HG03520 (cell line): ENCODE measurements around the gene PPP2R5C.

Experiments used
- ATAC-seq: cut with Tn5 transposase; IDR thresholded peaks from one replicate; pipeline ENCODE4 v1.9.1; 2021; ENCODE audit warnings: mild to moderate bottlenecking, moderate library complexity; ENCODE audit not compliant: unreplicated experiment

The PPP2R5C gene

DNA sequence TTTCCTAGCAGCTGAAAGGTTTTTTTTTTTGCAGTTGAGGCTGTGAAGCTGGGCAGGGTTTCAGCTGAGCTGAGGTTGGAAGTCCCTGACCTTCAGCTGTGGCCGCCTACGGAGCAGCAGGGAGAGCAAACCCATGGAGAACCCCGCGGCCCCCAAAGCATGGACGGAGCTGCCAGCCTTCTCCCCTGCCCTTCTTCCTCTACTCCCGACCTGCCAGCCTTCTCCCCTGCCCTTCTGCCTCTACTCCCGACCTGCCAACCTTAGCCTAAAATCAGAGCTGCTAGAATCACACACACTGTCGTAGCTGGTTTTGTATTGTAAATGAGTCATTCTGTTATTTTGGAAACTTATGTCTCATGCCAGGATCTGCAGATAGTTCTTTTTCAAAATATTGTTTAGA, 74.6 kb downstream of the PPP2R5C start:
- no peak for ATAC-seq

DNA sequence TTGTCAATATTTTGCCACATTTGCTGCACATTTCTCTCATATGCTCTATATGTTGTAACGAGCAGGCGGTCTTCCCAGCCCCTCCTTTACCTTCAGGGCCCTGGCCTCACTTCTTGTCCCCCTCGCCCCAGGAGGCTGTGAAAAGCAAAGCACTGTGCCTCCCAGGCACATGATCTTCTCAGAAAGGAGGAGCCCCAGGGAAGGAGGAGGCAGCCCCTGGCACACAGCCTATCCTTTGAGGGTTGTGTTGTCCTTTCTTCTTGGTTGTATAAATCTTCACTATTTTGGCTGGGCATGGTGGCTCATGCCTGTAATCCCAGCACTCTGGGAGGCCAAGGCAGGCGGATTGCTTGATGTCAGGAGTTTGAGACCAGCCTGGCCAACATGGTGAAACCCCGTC, 77.0 kb downstream of the PPP2R5C start:
- ATAC-seq = no peak

DNA sequence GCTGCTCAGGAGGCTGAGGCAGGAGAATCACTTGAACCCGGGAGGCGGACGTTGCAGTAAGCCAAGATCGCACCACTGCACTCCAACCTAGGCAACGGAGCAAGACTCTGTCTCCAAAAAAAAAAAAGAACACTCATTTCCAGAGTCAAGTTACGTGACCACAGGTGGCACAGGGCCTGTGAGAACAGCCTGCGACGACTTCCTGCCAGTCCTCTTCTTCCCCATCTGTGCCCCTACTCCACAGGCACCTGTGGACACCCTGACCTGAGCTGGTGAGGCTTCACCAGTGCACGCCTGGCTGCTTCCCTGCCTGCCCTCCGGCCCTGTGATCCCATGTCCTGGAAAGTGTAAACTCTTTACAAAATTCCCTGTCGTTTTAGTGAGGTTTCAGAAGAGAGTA, 77.7 kb downstream of the PPP2R5C start:
- peak; percentile 45 for ATAC-seq

DNA sequence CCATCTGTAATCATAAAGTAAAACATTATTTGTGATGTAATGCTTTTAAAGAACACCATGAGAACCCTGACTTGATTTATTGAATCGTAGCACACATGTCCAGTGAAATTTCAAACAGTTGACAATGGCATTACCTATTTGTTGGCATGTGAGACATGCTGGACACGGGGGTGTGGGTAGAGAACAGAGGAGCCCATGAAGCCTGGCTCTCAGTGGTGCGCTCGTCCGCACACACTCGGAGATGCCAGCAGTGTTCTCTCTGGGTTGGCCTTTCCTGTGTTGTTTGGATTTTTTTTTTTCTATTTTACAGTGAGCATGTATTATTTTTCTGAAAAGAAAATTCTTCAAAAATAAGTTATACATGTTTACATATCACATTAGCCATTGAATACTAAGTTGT, 78.2 kb downstream of the PPP2R5C start:
- ATAC-seq = no peak

DNA sequence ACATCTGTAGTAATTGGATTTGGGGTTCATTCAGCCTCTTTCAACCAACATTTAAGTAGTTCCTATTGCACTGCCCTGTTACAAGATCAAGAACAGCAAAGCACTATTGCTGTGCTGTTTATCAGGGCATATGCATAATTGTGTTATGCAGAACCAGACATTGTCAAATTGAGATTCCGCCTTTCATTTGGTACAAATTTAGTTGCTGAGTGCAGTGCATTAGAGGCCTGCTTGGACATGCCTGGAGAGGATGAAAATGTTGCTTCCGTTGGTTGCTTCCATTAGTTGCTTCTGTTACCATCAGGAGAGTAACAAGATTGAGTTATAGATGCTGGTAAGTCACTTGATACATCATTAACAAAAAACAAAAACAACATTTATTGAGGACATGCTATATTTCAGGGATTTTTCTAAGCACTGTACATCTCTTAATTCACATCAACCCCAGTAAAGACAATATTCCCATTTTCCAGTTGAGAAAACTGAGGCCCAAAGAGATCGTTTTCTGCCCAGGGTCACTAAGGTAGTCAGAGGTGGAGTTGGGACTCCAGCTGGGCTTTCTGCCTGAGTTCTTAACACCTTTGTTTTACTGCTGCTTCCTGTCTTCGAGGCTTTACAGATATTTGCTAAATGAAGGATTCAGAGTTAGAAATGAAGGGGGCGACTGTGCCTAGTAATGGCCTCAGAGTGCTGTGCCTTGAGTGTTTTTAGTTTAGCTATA, 79.3 kb downstream of the PPP2R5C start:
- no peak for ATAC-seq

DNA sequence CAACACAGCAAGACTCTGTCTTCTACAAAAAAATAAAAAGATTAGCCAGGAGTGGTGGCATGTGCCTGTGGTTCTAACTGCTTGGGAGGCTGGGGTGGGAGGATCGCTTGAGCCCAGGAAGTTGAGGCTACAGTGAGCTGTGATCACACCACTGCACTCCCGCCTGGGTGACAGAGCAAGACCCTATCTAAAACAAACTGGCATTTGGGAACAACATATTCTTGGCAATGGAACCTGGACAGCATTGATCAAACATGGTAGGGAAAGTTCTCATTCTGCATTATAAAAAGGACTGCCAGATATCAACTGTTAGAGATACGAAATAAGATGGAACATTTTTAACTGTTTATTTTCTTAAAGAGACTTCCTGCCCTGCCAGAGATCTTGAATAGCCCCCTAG, 81.5 kb downstream of the PPP2R5C start:
- no peak for ATAC-seq

DNA sequence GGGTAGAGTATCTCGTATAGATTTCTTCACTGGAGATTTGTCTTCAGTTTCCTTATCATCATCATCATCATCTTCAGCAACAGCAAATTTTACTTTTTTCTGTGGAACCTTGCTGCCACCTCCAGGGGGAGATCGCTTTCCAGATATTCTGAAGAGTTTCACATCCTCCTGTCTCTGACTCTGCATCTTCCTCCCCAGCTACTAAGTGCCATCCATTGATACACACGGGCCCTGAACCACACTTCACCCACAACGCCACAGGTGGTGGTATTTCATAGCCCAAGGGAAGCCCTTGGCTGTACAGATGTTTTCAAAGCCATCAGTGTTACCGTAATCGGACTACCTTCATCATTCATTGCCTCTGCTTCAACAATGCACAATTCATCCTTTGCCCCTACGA, 82.2 kb downstream of the PPP2R5C start:
- ATAC-seq = peak; percentile 42

DNA sequence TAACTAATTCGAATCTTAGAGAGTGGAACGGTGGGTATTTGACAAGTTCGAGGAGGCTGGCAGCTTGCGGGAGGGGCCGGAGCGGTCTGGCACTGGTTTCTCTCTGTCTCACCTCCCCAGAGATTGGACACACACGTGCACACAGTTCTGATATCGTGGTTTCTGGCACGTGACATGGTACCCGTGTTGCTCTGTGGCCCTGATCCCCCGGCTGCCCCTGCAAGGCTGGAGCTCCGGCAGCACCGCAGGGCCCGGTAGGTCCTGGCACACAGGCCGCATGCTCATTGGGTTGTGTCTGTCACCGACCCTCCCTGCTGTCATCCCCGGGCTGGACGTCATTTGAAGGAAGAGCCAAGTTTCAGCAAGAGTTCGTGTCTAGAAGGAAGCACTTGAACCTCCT, 82.7 kb downstream of the PPP2R5C start:
- no peak for ATAC-seq

DNA sequence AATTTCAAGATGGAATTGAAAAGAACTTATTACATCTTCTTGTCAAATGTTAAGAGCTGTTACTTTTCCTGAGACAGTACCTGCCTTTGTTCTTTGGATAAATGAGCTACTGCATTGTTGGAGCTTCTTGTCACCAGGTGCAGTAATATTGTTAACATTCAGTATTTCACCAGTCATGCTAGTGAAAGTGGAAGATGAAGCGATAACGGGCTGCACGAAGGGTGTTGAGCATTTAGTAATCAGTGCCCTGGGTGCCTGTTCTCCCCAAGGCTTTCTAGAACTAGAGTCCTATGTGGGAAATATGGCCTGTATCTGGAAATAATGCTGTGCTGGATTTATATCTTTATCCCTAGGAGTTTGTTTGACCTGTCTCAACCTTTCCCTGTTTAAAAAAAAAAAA, 83.2 kb downstream of the PPP2R5C start:
- ATAC-seq = no peak

DNA sequence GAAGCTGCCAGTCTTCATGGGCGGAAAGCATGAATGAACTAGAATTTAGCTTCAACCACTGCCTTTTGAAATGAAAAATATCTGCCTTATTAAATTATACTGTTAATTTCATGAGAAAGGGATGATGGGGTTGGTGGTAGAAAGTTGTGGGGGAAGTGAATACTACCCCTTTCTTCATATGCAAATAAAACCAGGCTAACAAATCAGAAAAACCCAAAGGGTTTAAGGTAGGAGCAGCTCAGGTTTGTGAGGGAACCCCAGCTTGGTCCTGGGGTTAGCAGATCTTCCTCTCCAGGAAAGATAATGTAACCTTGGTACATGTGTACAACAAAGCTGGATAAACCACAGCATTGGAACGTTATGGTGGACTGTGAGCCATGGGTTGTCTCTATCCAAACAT, 84.0 kb downstream of the PPP2R5C start:
- ATAC-seq = no peak

DNA sequence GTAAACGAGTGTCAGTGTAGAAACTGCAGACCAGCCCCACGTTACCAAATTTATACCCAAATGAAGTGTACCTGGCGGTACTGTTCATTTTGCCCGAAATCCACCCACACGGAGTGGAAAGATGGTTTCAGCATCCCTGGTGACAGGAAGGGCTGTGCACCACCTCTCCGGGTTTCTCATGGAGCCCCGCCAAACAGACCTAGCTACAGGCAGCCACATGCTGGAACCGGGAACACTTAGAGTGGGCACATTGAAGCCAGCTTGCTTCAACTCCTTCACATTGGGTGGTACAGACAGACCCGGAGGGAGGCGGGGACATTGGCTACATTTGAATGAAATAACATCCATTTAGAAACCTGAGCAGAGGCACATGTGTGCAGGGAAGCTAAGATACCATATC, 84.4 kb downstream of the PPP2R5C start:
- ATAC-seq = no peak

DNA sequence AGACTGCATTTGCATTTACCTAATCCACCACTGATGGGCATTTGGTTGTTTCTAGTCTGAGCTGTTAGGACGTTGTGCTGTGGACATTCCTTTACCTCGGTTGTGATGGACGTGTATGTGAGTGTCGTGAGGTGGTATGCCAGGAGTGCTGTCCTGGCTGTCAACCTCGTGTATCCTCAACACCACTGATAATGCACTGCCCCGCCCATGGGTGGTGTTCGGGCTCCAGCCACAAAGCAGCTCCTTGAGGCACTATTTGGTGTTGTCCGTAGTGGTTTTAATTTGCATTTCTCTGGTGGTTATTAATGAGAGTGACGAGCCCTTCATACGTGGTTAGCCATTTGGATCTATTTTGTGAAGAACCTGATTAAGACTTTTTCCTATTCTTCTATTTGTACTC, 87.6 kb downstream of the PPP2R5C start:
- peak; percentile 72 for ATAC-seq

DNA sequence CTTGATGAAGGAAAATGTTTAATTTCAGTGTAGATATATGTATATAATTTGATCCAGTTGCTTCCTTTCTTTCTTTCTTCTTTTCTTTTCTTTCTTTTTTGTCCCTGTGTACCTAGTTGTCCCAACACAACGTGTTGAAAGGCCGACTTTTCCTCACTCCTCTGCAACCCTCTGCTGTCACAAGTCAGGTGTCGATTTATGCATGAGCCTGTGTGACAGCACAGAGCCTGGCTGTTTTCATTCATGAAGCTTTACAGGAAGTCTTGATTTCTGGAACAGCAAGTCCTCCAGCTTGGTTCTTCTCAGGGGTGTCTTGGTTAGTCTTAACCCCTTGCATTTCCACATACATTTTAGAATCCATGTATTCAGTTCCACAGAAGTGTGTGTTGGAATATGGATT, 88.1 kb downstream of the PPP2R5C start:
- no peak for ATAC-seq

DNA sequence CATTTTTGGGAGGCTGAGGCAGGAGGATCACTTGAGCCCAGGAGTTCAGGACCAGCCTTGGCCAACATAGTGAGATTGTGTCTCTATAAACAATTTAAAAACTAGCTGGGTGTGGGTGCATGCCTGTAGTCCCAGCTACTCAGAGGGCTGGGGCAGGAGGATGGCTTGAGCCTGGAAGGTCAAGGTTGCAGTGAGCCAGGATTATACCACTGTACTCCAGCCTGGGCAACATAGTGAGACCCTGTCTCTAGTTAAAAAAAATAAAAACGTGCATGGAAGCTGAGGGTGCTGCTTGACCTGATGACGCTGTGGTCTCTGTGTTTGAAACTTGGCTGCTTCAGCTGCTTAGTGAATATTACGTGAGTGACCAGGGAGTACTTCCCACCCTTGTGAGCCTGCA, 89.7 kb downstream of the PPP2R5C start:
- ATAC-seq = no peak

DNA sequence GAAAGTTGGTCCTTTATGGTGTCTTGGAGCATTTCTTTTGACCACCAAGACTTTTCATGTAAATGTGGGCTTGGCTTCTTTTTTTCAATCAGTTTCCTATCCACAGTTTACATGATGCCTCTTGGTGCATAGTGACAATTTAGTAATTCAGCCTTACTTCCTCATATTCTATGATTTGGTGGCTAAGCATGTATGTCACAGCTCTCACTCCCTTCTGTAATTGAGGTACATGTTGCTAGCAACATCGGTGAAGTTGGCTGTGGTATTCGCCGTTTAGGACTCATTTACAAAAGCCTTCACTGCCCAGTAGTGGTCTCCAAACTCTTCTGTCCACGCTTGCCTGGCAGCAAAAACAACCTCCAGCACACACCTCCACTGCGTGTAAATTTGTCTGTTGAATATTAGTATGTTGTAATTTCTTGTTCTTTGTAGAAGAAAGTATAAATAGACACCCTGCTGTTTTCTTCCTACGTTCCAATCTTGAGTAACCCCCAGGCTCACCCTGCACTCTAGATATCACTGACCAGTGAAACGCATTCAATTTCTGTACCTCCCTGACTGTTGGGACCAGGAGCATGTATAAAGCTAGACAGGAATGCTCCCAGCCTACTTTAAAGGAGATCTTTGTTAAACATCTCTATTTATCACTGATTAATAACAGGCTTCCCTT, 90.4 kb downstream of the PPP2R5C start:
- ATAC-seq = no peak

DNA sequence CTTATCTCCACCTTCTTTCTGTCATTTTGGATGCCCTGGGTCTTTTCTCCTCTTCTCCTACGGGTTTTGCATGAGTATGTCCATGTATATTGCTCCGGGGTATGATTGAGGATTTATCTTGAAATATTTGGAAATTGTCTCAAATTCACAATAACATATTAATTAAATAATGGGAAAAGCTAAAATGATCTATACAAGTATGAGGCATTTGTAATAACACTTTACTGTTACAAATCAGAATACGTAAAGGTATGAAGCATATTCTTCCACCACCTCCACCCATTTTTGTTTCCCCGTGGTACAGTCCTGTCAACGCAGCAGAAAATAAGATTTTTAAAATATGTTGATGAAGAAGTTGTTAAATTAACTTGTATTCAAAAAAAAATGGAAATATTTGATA, 91.3 kb downstream of the PPP2R5C start:
- ATAC-seq = no peak

DNA sequence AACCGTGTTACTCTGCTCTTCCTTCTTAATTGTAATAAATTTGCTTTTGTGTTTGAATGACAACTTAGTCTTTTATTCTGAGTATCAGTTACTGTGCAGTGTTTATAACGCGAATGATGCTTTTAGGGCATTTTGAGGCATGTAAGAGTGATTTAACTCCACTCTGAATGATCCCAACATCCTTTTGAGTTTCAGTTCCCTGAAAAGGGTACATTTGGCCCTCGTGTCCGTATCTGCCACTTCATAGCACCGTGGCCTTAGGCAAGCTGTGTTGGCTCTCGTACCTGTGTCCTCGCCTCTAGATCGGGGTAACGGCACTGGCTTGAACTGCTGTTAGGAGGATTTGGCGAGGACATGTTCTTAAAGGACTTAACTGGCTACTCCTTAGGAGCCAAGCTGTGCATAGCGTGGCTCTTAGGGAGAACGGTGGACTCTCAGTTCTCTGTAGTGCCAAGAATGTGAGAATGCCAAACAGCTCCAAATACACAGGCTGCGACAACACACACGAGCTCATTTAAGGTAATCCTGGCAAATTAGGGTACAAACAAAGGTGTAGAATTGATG, 92.0 kb downstream of the PPP2R5C start:
- no peak for ATAC-seq

DNA sequence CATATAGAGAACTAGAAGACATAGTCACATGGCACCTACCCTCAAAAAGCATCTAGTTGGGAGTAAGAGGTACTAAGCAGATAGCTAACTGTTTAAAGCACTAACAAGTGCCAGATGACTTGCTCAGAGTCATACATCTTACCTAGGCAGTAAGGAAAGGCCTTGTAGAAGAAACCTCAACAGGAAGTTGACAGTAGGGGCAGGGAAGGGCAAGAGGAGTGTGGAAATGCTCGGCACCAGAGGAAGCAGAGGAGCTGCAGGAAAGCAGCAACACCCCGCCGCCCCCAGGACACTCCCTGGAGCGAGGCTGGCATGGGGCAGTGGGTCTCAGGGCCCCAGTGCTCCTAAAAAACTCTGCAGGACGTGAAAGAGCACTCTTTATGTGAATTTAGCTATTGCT, 92.9 kb downstream of the PPP2R5C start:
- no peak for ATAC-seq

DNA sequence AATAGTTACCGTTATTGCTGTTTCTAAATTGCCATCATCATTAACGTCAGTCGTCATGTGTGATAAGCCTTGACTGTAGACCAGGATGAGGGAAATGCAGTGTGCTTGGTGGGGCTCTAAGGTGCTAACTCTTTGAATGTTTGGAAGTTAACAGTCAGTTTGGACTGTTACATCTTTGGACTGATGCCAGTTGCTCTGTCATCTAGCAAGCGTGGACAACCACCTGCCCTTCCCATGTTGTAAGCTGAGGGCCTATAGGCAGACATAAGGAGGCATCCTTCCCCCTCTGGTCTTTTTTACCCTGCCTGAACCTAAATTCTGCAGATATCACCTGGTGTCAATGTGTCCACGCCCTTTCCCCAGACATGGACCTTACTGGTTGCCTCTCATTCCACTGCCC, 94.4 kb downstream of the PPP2R5C start:
- ATAC-seq = no peak

DNA sequence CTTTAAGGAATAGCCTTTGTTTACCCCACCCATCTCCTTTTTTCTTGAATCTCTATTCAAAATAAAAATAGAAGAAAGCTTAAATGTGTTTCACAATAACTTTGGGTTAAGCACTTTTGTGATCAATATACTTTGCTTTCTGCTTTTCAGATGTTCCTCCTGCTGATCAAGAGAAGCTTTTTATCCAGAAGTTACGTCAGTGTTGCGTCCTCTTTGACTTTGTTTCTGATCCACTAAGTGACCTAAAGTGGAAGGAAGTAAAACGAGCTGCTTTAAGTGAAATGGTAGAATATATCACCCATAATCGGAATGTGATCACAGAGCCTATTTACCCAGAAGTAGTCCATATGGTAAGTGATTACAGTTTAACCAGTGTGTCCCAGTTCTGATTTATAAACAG, 95.0 kb downstream of the PPP2R5C start:
- no peak for ATAC-seq

DNA sequence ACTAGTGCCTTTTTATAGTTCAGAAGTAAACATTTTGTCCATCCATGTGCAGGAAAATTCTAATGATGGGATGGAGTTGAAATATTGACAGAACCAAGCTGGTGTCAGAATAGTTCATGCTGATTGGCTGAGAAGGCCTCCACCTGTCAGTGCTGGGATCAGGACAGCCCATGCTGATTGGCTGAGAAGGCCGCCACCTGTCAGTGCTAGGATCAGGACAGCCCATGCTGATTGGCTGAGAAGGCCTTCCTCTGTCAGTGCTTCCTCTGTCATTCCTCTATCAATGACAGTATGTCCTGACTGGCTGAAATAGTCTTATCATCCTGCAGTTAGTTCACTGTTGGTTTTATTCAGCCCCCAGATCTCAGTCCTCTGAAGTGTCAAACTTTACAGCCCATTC, 95.7 kb downstream of the PPP2R5C start:
- ATAC-seq = no peak

DNA sequence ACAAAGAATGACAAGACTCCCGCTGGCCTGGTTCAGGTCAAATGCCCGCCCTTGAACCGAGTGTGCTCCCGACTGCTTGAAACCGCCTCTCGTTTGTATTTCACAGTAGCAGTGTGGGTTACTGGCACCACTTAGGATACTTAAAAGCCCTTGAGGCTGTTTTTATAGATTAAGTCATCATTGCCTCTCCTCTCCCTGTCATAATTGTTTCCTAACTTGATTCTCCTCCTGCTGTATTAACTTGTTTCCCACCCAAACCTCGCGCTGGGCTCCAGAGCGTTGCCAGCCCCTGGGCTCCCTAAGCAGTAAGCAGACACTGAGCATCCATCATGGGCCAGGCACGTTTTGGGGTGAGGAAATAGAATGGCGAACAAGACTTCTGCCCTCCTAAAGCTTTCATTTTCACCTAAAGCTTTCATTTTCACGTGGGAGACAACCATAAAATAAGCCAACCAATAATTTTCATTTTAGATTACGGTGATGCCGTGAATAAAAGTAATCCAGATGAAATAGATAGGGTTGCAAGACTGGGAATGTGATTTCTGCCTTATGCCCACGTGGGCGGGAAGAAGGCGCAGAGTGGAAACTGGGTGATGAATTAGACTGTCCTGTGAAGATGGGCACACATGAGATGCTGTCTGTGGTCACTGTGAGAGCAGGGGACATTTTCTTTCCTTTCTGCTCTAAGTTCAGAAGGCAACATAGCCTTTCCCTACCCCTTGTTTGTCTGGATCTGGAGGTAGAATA, 97.5 kb downstream of the PPP2R5C start:
- no peak for ATAC-seq
